NCI-H1694 treated with DMSO at 0.1 percent for 48 hours (cell line): ENCODE measurements around the gene BSND.
A peak's percentile ranks its signal among the peaks of the same experiment; 100 is the strongest.
"Not testable (repeated sequence)": the region's sequence is repeated elsewhere in the genome, so short reads cannot be mapped to it uniquely, and the experiment has no call there.

Source experiments
- DNase-seq: peaks from one replicate; lab custom pipeline; 2025; lab: John Stamatoyannopoulos, UW

The BSND gene

DNA sequence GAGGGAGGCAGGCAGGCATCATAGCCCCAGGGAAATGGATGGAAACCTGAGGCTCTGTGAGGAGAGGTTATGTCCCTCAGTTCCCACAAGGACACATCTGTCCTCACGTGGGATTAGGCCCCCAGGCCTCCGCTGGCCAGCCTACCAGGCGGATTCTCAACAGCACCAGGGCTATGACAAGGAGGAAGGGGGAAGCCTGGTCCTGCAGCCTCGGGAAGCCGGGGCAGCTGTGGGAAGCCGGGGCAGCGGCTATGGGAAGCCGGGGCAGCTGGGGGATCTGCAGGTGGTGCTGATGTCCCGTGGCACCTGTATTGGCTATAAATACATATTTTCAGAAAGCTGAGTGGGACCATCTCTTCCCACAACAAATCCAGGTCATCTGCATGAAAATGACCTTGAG lies 19.7 kb downstream of the BSND start:
- no peak for DNase-seq

DNA sequence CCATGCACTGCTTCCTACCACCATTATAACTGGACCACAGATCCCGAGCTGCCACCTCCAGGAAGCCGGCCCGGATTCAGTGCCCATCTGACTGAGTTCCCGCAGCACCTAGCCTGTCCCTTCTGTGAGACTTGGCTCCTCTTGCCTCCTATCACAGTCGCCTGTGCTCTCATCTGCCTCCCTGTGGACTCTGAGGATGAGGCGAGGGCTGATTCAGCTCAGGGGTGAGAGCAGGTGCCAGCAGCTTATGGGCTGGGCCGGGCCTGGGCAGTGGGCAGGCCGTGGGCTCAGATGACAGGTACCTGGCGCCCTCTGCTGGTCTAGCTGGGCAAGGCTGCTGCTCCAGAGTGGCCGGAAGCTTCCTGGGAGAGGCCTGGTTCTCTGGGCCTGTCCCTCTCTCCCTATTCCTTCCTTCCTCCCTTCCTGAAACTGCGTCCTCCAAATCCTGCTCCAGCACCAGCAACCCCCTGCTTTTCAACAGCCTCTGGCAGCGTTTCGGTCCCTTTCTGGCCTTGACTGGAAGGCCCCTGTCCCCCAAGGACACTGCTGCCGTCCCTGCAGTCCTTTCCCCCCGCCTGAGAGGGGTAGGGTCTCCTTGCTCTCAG lies 23.3 kb downstream of the BSND start:
- peak; percentile 78 for DNase-seq

DNA sequence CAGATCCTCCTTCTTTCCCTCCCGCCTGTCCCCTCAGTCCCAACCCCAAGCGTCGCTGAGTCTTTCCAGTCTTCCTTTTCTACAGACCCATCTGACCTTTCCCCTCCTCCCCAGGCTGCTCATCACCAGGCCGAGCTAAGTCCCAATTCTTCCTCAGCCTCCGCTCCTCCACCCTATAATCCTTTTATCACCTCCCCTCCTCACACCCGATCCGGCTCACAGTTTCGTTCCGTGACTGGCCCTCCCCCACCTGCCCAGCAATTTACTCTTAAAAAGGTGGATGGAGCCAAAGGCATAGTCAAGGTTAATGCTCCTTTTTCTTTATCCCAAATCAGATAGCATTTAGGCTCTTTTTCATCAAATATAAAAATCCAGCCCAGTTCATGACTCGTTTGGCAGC lies 25.4 kb downstream of the BSND start:
- not testable (repeated sequence) for DNase-seq

DNA sequence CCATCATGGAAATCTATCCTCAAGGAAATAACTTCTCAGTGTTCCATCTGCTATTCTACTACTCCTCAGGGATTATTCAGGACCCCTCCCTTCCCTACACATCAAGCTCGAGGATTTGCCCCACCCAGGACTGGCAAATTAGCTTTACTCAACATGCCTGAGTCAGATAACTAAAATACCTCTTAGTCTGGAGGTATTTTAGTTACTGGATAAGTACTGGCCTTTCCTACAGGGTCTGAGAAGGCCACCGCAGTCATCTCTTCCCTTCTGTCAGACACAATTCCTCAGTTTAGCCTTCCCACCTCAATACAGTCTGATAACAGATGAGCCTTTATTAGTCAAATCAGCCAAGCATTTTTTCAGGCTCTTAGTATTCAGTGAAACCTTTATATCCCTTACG lies 27.9 kb downstream of the BSND start:
- not testable (repeated sequence) for DNase-seq

DNA sequence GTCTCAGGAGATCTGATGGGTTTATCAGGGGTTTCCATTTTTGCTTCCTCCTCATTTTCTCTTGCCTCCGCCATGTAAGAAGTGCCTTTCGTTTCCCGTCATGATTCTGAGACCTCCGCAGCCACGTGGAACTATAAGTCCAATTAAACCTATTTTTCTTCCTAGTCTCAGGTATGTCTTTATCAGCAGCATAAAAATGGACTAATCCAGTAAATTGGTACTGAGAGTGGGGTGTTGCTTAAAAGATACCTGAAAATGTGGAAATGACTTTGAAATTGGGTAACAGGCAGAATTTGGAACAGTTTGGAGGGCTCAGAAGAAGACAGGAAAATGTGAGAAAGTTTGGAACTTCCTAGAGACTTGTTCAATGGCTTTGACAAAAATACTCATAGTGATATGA lies 32.4 kb downstream of the BSND start:
- not testable (repeated sequence) for DNase-seq

DNA sequence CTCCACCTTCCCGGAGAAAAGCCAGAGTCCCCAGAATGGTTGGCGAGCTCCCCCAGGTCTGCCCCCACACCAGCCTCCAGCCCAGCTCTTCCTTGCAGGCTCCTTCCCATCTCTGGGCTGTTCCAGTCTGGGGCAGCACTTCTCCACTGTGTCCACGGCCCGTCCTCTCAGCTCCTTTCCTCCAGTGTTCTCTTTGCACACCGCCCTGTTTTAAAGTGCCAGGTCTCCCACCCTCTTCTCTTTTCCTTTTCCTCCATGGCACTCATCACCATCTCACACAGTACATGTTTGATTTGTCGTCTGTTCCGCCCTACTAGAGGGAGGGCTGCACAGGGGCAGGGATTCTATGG lies 34.5 kb downstream of the BSND start:
- no peak for DNase-seq

DNA sequence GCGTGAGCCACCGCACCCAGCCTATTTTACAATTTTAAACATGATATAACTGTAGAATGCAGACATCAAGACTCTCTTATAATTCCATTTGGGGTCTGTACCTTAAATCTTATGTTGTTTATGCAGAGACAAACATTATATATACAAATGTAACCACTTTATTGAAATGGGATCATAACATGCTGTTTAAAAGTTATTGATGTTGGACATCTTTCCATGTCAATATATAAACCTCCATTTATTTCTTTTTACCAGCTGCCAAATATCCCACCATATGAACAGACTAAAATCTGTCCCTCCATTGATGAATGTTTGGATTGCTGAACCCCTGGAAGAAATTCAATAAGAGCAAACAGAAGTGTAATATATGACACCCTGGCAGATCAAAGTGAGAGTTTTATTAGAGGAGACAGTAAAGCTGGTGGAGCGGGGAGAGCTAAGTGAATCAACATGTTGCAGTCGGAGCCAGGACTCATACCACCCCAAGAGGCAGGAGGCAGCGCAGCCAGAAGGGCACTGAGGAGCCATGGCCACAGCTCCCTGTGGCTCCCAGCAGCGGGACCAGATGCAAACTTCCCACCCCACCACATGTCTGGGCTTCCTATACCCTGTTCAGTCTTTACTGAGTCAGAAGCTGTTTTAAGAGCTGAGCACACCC lies 35.9 kb downstream of the BSND start:
- DNase-seq: no peak

DNA sequence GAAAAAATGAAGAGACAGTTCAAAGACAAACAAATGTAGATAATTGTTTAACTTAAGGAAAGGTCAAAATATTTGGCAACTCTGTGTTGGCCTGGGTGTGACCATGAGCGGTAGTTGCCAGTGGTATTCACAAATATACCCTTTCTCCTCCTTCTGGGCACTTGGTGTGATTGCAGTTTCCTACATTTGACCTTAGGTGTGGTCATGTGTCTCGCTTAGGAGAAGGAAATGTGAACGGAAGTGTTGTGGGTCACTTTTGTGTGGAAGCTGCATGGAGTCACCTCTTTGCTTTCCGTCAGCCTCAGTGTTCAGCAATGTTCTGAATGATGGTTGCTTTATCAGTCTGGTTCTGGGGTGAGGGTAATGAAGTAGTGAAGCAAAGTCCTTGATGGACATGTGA lies 37.2 kb downstream of the BSND start:
- DNase-seq: no peak

DNA sequence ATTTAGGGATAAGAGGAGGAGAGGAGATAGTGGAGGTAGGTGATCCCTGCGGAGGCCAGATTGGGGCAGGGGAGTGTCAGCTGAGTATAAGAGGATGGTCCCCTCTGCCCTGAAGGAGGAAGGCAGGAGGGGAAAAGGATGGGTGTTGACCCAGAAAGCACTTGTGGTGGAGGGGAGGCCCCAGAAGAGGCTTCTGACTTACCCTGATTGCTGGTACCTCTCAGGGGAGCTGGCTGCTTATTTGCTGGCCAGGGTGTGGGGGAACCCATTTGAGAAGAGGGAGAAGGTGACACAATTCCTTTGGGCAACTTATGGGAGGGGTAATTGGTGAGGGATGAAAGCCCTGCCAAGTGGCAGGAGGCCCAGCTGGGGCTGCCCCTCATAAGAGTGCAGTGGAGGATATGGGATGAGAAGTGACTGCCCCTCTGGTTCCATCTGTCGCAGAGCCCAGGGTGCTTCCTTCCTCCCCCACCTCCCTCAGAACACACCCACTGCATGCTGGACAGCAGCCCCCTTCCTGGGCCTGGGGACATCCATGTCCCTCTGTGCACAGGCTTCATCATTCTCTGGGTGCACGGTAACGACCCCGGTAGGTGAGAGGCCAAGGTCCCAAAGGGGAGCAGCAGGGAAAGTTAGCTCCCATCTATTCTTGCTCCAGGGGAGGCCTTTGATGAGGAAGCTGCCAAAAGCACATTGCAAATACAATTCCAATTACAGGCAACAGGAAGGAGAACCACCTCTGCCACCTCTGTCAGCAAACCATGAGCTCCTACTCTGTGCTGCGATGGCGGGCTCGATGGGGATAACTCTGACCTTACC lies 39.2 kb downstream of the BSND start:
- no peak for DNase-seq

DNA sequence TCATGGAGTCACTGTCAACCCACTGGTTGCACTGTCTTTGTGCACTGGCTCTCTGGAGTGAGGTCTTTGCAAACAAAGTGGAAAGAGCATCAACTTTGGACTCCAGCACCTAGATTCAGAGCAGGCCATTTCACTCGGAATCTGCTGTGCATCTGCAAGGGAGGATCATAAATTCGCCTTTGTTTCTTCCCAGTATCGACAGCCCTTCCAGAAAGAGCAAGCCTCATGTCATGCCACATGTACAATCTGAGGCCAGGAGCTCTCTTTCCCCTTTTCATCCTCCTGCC lies 39.8 kb downstream of the BSND start:
- DNase-seq: no peak

DNA sequence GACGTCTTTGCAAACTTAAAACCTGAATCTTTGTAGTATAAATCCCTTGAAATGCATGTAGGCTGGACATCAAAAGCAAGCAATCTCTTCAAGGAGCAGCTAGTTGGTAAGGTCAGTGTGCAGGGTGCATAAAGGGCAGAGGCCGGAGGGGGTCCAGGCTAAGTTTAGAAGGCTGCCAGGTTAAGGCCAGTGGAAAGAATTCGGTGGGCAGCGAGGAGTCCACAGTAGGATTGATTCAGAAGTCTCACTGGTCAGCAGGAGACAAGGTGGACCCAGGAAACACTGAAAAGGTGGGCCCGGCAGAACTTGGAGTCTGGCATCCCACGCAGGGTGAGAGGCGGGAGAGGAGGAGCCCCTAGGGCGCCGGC lies 40.2 kb downstream of the BSND start:
- DNase-seq: no peak

DNA sequence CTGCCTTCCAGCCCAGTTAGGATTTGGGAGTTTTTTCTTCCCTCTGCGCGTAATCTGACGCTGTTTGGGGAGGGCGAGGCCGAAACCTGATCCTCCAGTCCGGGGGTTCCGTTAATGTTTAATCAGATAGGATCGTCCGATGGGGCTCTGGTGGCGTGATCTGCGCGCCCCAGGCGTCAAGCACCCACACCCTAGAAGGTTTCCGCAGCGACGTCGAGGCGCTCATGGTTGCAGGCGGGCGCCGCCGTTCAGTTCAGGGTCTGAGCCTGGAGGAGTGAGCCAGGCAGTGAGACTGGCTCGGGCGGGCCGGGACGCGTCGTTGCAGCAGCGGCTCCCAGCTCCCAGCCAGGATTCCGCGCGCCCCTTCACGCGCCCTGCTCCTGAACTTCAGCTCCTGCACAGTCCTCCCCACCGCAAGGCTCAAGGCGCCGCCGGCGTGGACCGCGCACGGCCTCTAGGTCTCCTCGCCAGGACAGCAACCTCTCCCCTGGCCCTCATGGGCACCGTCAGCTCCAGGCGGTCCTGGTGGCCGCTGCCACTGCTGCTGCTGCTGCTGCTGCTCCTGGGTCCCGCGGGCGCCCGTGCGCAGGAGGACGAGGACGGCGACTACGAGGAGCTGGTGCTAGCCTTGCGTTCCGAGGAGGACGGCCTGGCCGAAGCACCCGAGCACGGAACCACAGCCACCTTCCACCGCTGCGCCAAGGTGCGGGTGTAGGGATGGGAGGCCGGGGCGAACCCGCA lies 40.8 kb downstream of the BSND start, which contains the start of gene PCSK9:
Gene PCSK9, plus strand, starts transcription at position 207 of the 741 bp plus-strand sequence. Its CDS starts 290 bp downstream, at position 497.
- DNase-seq: no peak

DNA sequence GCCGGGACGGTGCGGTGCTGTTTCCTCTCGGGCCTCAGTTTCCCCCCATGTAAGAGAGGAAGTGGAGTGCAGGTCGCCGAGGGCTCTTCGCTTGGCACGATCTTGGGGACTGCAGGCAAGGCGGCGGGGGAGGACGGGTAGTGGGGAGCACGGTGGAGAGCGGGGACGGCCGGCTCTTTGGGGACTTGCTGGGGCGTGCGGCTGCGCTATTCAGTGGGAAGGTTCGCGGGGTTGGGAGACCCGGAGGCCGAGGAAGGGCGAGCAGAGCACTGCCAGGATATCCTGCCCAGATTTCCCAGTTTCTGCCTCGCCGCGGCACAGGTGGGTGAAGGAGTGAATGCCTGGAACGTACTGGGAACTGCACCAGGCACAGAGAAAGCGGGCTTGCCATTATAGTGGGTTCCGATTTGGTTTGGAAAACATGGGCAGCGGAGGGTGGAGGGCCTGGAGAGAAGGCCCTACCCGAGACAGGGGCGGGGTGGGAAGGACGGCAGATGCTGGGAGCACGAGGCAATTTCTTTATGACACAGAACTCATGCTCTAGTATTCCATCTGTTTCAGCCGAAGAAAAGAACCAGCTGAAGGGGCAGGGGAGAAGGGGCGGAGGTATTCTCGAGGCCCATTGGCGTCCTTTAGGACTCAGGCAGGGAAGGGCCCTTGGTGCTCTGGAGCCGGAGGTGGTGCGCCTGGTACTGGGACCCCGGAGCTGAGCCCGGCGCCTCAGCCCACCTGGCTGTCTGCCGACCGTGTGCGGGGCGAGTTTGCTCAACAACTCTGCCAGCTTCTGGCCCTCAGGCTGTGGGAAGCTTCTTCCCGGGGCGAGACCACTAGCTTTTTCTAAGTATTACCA lies 41.6 kb downstream of the BSND start:
- peak; percentile 27 for DNase-seq

DNA sequence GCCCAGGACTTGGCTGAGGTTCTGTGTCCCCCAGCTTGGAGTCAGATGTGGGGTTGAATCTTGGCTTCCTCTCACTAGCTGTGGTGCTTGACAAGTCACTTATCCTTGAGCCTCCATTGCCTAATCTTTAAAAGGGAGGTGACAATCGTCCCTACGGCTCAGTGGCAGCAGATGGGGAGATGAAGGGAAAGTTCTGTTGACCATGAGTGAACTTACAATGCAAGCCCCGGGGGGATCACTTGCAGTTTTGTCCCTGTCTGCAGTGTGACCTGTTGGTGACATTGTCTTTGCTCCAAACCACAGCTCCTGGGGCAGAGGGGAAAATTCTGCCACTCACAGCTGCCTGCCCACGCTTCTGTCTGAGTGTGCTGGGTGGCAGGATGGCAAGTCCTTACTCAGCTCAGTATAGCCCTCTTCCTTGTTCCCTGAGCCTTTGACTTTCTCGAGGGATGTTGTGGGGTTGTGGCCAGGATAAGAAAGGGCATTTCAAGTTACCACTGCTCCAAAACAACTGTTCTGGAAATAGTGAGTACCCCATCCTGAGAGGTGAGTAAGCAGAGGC lies 42.3 kb downstream of the BSND start:
- no peak for DNase-seq

DNA sequence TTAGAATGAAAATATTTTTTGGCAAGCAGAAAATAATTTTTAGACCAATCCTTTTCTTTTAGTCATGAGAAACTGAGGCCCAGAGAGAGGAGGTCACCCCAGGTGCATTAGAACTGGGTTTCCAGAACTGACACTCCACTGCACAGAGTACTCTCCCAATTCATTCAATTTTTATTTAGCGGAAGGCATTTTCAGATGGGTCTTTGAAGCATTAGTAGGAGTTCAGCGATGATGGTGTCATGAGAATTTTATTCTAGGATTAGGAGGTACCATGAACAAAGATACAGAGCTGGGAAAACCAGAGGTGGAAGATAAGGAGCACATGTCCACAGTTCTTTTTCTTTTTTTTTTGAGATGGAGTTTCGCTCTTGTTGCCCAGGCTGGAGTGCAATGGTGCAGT lies 42.9 kb downstream of the BSND start:
- no peak for DNase-seq

DNA sequence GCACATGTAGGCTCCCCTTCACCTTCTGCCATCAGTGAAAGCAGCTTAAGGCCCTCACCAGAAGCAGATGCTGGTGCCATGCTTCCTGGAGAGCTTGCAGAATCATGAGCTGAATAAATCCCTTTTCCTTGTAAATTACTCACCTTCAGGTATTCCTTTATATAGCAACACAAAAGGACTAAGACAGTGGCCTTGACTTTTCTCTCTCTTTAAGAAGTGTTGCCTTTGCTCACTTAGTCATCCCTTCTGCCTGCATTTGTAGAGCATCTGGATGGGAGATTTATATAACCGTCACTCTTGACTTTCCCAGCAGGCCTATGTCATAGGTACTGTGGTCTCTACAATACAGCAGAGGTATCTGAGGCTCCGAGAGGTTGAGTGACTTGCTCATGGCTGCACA lies 44.3 kb downstream of the BSND start:
- no peak for DNase-seq

DNA sequence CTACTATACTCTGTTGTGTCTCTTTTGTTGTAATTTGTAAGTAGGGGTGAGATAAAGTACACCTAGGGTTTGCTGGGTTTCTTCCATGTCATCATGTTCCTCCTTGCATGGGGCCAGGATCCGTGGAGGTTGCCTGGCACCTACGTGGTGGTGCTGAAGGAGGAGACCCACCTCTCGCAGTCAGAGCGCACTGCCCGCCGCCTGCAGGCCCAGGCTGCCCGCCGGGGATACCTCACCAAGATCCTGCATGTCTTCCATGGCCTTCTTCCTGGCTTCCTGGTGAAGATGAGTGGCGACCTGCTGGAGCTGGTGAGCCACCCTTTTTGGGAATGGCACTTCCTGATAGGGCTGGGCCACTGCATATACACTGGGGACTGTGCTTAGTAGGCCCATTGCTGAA lies 45.0 kb downstream of the BSND start:
- DNase-seq: no peak

DNA sequence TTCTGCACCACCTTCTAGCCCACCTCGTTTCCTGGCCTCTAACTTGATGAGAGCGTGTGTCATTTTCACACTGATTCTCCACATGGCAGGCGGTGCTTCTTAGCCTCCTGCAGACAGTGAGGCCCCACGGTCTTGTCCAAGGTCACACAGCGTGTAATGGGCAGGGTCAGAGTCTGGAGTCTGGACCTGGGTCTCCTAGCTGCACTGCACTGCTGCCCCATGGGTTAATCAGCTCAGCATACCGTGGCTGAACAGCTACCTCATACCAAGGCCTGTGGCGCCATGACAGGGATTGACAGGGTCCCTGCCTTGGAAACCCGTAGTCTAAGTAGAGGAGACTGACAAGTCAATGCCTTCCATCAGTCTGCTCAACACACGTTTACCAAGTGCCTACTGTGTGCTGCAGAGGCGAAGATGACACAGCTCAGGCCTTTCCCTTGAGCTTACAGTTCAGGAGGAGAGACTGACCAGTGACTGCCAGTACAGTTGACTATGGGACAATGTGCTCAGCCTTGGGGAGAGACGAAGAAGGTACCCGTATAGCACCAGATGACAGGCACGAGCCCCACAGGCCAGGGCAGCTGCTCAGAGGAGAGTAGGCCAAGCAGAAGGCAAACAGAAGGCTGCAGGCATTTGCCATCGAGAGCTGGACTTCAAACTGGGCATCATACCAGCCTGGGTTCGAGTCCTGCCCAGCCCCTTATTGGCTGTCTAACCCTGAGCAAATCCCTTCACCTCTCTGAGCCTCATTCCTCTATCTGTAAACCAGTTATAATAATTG lies 46.1 kb downstream of the BSND start:
- no peak for DNase-seq

DNA sequence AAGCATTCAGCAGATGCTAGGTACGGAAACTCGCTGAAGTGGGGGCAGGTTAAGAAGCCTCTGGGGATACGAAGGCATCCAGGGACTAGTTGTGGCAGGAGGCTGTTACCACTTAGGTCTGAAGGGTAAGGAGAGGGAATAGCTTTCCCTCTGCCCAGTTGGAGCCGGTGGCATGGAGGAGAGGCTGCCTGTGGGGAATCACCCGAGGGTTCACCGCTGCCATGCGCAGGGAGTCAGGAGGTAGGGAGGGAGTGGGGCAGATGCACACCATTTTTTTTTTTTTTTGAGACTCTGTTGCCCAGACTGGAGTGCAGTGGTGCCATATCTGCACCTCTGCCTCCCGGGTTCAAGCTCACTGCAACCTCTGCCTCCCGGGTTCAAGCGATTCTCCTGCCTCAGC lies 46.7 kb downstream of the BSND start:
- no peak for DNase-seq

DNA sequence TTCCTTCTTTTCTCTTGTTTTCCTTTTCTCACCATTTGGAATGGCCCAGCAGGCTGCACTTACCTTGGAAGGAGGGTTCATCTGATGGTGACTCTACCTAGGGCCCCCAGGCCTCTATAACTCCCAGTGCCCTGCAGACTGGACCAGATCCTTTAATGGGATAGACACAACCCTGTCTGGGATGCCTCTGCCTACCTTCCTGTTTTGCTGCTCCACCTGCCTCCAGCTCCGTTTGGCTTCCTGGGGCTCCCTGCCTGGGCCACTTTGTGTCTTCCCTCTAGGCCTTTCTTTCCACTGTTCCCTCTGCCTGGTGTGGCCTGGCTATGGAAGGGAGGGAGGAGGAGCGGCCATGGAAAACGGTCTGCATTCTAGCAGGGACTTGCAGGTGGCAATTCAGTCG lies 48.1 kb downstream of the BSND start:
- DNase-seq: no peak

DNA sequence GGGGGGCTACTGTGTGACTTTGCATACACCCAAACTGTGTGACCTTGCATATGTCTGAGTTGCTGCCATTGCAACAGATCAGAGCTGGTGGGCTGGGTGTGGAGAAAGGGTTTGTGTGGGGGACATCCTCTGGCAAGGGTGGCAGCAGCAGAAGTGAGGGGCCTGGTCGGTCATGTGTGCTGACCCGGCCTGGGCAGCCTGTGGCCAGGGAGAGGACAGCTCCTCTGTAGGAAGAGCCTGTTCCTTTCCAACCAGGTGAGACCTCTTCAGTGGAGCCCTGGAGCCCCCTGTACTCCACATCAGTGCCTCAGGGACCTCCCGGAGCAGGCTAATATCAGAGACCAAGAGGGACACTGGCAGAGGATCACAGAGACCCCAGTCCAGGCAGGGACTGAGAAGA lies 48.9 kb downstream of the BSND start:
- no peak for DNase-seq
